UCSD-AML1 (cell line): Measurements from ENCODE around the gene ICE2.
"Not testable (repeated sequence)": the region's sequence is repeated elsewhere in the genome, so short reads cannot be mapped to it uniquely, and the experiment has no call there.

ENCODE experiments used
- DNase-seq: peaks from one replicate; lab custom pipeline; 2025; ENCODE audit not compliant: unreplicated experiment; lab: John Stamatoyannopoulos, UW

The ICE2 gene

GRCh38 chr15:60410350-60410749 is 68.6 kb downstream of the ICE2 start:
- not testable (repeated sequence) for DNase-seq

- DNase-seq = no peak
Measured at GRCh38 chr15:60408463-60408981, 70.4 kb downstream of the ICE2 start.

GRCh38 chr15:60407415-60407805 is 71.5 kb downstream of the ICE2 start:
- DNase-seq = no peak

GRCh38 chr15:60406513-60407414 is 72.2 kb downstream of the ICE2 start:
- DNase-seq = no peak

- no peak for DNase-seq
Measured at GRCh38 chr15:60405399-60405798, 73.5 kb downstream of the ICE2 start.

- DNase-seq = not testable (repeated sequence)
Measured at GRCh38 chr15:60404351-60404750, 74.6 kb downstream of the ICE2 start.

- no peak for DNase-seq
Measured at GRCh38 chr15:60400944-60401343, 78.0 kb downstream of the ICE2 start.

GRCh38 chr15:60399931-60400330 is 79.0 kb downstream of the ICE2 start:
- no peak for DNase-seq

- DNase-seq = no peak
Measured at GRCh38 chr15:60399246-60399915, 79.6 kb downstream of the ICE2 start.

- peak; percentile 61 for DNase-seq
Measured at GRCh38 chr15:60397772-60398445, 81.0 kb downstream of the ICE2 start, which contains the start of gene ANXA2. ANXA2 (minus strand) TSS chr15:60397986; CDS start chr15:60386075, 11,911 bp downstream.

- peak; percentile 28 for DNase-seq
Measured at GRCh38 chr15:60396958-60397771, 81.8 kb downstream of the ICE2 start.

- no peak for DNase-seq
Measured at GRCh38 chr15:60396560-60396957, 82.4 kb downstream of the ICE2 start.

- no peak for DNase-seq
Measured at GRCh38 chr15:60396100-60396499, 82.8 kb downstream of the ICE2 start.

GRCh38 chr15:60395276-60396011 is 83.5 kb downstream of the ICE2 start:
- DNase-seq = no peak

- DNase-seq = no peak
Measured at GRCh38 chr15:60394689-60395097, 84.2 kb downstream of the ICE2 start.

- DNase-seq = no peak
Measured at GRCh38 chr15:60392986-60393790, 85.8 kb downstream of the ICE2 start.

- no peak for DNase-seq
Measured at GRCh38 chr15:60392601-60392985, 86.3 kb downstream of the ICE2 start.

GRCh38 chr15:60391722-60392315 is 87.1 kb downstream of the ICE2 start:
- DNase-seq = no peak
